Measurements from ENCODE around the gene ATF7.

ATF7 gene

GRCh38 chr12:53575502-53576249 lies 50.5 kb downstream of the ATF7 start:
- Histone ChIP-seq H3K27ac (ENCODE audit: extremely low read depth, low read depth, low read length) (peak overlapping the region; percentile 17; the same call in 1 of the 2 replicates), H3K4me3 (ENCODE audit: low read depth, low read length) (no peak overlapping the region), H3K36me3 (ENCODE audit: control insufficient read depth in 2 of 2, insufficient read depth in 1 of 2, low read length in 2 of 2) (no peaks in the 10 kb centered on the region), H3K9me3 (ENCODE audit: control insufficient read depth, insufficient read depth, low read depth, low read length) (no peaks in the 10 kb centered on the region), H3K4me1 (ENCODE audit: control insufficient read depth, insufficient read depth, low read length) (no peaks in the 10 kb centered on the region)
- ChIA-PET POLR2A (no interaction called here), CTCF (interaction anchor here (0.6 to 1.0 kb wide), 4 partner anchors 21 to 67 kb away, joined by 3 to 4 read pairs (median 3); no protein-coding TSS in a partner anchor)
- TF ChIP-seq ZNF362 (tag by site-specific recombination; IDR thresholded peaks at IDR 0.05) (peak; percentile 82; the same call in 1 of the 2 replicates), ZNF202 (tag by site-specific recombination; IDR thresholded peaks at IDR 0.05; ENCODE audit: borderline replicate concordance) (no peak)

GRCh38 chr12:53572134-53572758 lies 53.9 kb downstream of the ATF7 start:
- no peak overlapping the region for H3K27ac ChIP-seq (ENCODE audit: extremely low read depth, low read depth, low read length)
- TF ChIP-seq ZNF510 (tag by site-specific recombination; IDR thresholded peaks at IDR 0.05; ENCODE audit: insufficient replicate concordance) = no peak
- TF ChIP-seq ZNF670 (tag by site-specific recombination; IDR thresholded peaks at IDR 0.05; ENCODE audit: low read depth) = no peak
- TF ChIP-seq ZBTB48 (tag by site-specific recombination; IDR thresholded peaks at IDR 0.05) = no peak
- TF ChIP-seq ZEB2 (tag by site-specific recombination; IDR thresholded peaks at IDR 0.05) = no peak
- TF ChIP-seq ZNF600 (tag by site-specific recombination; IDR thresholded peaks at IDR 0.05) = no peak
- TF ChIP-seq ZNF76 (tag by site-specific recombination; IDR thresholded peaks at IDR 0.05; ENCODE audit: borderline replicate concordance, low read depth) = no peak
- TF ChIP-seq ZNF148 (tag by site-specific recombination; IDR thresholded peaks at IDR 0.05; ENCODE audit: borderline replicate concordance) = no peak
- no peak for TF ChIP-seq ZNF843 (tag by site-specific recombination; IDR thresholded peaks at IDR 0.05)
- TF ChIP-seq GLIS2 (tag by site-specific recombination; IDR thresholded peaks at IDR 0.05) = no peak
- no peak for TF ChIP-seq ZXDB (tag by site-specific recombination; IDR thresholded peaks at IDR 0.05)
- TF ChIP-seq ZNF24 (tag by site-specific recombination; IDR thresholded peaks at IDR 0.05) = no peak
- no peak for TF ChIP-seq ZNF677 (tag by site-specific recombination; IDR thresholded peaks at IDR 0.05)
- TF ChIP-seq ZNF423 (tag by site-specific recombination; IDR thresholded peaks at IDR 0.05) = no peak
- no peak for TF ChIP-seq ZSCAN18 (tag by site-specific recombination; IDR thresholded peaks at IDR 0.05)
- TF ChIP-seq ZFP37 (tag by site-specific recombination; IDR thresholded peaks at IDR 0.05) = no peak
- no peak for TF ChIP-seq PRDM10 (tag by site-specific recombination; IDR thresholded peaks at IDR 0.05)
- TF ChIP-seq ZIC2 (tag by site-specific recombination; IDR thresholded peaks at IDR 0.05) = no peak
- H3K4me3 ChIP-seq (ENCODE audit: low read depth, low read length) = no peak overlapping the region
- H3K9me3 ChIP-seq (ENCODE audit: control insufficient read depth, insufficient read depth, low read depth, low read length) = no peaks in the 10 kb centered on the region
- H3K4me1 ChIP-seq (ENCODE audit: control insufficient read depth, insufficient read depth, low read length) = peaks cover 22% of the 10 kb centered on the region
- POLR2A ChIA-PET = no interaction called here
- no peaks in the 10 kb centered on the region for H3K36me3 ChIP-seq (ENCODE audit: control insufficient read depth in 2 of 2, insufficient read depth in 1 of 2, low read length in 2 of 2)
- CTCF ChIA-PET = interaction anchor here (0.6 kb wide), 1 partner anchor 1108 kb away, joined by 3 read pairs; no protein-coding TSS in a partner anchor

Measured in HEK293 (cell line).